GM18858 (cell line): Measurements from ENCODE around the gene RALY.

Experiments
- ATAC-seq: cut with Tn5 transposase; IDR thresholded peaks from one replicate; pipeline ENCODE4 v1.9.1; 2021; ENCODE audit not compliant: unreplicated experiment

The RALY gene

GRCh38 chr20:33986560-33987216 is 7.0 kb upstream of the RALY start:
- ATAC-seq = no peak

DNA sequence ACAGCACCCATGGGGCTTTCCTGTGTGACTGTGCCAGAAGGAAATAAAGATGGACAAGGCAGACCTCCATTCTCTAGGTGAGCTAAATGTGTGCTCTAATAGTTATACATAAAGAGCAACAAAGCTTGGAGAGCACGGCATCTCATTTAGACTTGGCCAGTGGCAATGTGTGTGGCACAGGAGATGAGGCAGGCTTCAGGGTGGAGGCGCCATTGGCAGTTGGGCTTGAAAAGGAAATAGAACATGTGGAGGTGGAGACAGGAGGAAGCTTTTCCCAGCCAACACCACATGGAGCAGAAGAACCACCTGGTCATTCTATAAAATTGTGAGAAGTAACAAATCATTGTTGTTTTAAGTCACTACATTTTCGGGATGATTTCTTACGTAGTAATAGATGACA is 3.6 kb upstream of the RALY start:
- ATAC-seq = no peak

DNA sequence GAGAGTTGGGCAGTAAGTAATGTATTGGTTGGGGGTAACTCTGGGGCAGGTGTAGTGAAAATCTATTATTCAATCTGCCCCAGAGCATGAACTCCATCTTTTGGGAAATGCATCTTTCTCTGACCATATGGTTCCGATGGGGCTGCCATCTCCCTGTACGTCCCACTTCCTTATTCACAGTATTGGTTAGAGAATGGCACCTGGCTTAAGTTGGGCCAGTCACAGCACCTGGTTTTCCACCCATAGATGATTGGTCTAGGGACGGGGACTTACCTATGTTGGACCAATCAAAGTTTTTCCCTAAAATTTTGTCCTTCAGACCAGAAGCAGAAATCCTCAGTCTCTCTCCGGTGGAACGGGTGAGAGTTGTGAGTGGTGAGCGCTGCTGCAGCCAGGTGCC is 2.2 kb upstream of the RALY start:
- no peak for ATAC-seq

GRCh38 chr20:33992145-33992922 is 1.4 kb upstream of the RALY start:
- no peak for ATAC-seq

- ATAC-seq = peak; percentile 43
Measured at GRCh38 chr20:33992923-33993575, 662 bp upstream of the RALY start.

GRCh38 chr20:33994222-33994913 is 657 bp downstream of the RALY start:
- ATAC-seq = no peak

GRCh38 chr20:33995053-33995831 is 1.5 kb downstream of the RALY start:
- ATAC-seq = no peak

GRCh38 chr20:33999025-33999649 is 5.4 kb downstream of the RALY start:
- no peak for ATAC-seq

DNA sequence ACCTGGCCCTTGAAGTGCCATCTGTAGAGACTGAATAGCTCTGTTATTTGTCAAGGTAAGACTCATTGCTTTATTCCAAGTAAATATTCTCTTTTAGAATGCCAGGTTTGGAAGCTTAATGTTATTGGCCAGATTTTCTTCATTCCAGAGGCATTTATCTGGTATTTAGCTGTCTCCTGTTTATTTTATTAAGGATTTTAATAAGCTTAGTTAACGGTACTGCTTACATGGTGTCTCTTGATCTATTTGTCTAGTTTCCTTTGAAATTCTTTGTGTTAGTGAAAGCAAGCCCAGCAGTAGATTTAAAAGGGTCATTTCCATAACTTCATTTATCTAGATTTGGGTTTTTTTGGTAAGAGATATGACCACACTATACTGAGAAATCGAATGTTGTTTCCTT is 7.7 kb downstream of the RALY start:
- ATAC-seq = no peak

DNA sequence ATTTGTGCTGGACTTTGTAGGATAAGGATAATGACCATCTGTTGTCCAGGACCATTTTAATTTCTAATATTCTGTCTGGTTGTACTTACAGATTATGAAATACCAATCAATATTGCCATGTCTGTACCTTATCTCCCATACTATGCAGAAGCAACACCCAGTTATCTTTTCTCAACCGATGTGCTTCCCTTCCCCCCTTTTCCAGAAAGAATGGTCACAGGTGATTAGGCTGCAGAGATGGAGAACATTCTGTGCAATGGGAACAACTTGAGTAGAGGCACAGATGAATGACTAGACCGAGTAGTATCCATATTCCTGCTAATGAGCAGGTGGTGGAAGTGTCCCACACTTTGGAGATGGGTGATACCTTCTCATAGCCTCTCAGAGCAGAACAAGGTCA is 10.5 kb downstream of the RALY start:
- no peak for ATAC-seq

DNA sequence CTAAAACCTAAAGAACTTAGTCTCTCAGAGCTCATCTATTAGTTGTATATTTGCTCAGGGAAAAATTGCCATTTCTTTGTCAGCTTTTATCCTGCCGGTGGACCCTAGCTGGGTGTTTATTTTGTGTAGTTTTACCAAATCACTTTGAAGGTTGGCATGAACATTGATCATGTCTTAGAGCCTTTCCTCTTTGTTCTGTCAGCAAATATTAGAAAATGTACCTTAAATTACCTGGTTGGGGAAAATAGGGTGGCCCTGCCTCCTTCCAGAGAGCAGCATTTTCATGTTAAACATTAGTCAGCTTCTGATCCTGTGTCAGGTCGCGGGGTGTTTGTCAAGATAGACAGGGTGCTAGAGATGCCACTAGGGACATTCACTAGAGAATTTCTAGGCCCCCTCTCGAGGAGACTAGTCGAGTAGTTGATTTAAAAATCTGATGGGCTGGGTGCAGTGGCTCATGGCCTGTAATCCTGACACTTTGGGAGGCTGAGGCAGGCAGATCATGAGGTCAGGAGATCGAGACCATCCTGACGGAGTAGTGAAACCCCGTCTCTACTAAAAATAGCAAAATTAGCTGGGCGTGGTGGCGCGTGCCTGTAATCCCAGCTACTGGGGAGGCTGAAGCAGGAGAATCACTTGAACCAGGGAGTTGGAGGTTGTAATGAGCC is 11.2 kb downstream of the RALY start:
- ATAC-seq = no peak

DNA sequence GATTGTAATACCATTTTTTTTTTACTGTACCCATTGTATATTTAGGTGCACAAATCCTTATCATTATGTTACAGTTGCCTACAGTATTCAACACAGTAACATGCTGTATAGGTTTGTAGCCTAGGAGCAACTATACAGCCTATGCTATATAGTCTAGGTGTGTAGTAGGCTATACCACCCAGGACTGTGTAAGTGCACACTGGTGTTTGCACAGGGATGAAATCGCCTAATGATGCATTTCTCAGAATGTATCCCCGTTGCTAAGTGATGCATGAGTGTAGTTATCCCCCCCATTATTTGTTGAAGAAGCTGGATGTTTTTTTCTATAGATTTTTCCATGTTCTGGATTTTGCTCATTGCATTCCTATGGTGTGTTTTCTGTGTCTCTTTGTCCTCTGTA is 12.9 kb downstream of the RALY start:
- ATAC-seq = no peak

DNA sequence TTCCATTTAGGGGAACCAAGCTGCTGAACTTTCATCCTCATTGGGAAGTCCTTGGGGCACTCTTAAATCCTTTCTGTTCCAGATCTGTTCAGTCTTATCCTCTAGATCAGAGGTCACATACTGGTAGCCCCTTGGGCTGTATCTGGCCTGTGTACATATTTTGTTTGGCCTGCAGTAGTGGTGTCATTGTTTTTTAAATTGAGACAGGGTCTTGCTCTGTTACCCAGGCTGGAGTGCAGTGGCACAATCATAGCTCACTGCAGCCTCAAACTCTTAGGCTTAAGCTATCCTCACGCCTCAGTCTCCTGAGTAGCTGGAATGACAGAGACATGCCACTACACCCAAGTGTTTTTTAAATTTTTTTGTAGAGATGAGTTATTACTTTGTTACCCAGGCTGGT is 14.8 kb downstream of the RALY start:
- no peak for ATAC-seq

DNA sequence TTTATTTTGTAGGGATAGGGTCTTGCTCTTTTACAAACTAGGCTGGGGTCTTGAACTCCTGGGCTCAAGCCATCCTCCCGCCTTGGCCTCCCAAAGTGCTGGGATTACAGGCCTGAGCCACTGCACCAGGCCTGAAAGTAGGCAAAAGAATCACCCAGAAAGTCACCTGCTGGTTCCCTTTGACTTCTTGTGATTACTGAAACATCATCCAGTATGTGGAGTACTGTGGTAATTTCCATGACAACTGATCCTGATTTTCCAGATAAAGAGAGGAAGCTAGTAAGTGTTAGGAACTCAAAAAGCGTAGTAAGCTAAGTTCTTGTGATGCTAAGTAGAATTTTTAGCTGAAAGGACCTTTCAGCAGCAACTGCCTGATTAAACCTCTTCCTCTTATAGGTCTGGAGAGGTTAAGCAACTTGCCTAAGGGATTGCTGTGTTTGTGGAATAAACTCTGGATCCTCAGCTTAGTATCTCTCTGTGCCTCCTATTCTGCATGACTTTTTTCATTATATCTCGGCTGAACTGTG is 16.8 kb downstream of the RALY start:
- ATAC-seq = no peak

- ATAC-seq = no peak
Measured at GRCh38 chr20:34011275-34011674, 17.6 kb downstream of the RALY start.

DNA sequence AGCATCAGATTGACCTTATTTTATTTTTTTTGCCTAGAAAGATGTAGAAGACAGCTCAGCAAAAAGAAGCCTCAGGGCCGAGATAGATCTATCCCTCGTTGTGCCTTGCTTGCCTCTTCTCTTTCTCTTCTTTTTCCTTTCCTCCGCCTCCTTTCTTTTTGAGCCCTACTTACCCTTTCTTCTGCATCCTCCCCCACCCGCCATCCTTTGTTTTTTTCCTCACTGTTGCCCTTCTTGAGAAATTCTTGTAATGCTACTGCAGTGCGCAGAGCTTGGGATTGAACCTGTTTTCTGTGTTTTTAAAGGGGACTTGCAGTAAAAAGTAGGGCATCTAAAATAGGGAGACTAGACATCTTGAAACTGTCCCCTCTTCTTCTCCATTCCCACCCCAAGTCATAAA is 18.6 kb downstream of the RALY start:
- no peak for ATAC-seq

- no peak for ATAC-seq
Measured at GRCh38 chr20:34012735-34013134, 19.0 kb downstream of the RALY start.

DNA sequence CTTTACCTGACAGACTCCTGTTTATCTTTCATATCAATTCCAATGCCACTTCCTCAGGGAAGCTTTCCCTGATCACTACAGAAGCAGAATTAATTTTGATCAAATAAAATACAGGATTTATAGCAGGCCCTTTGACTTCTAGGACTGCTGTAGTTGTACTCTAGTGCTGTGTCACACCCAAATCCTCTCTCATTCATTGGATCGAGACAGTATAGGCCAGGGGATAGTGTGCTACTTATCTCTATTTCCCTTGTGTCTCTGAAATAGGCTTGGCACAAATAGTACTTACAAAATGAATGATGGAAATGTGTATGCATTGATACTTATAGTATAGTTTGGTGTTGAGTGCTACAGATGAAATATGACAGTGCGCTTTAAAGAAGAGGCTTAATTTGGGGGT is 19.8 kb downstream of the RALY start:
- ATAC-seq = no peak

GRCh38 chr20:34014878-34015277 is 21.2 kb downstream of the RALY start:
- no peak for ATAC-seq
